GM19372 (cell line): ENCODE measurements around the gene TMEM60.
A peak's percentile ranks its signal among the peaks of the same experiment; 100 is the strongest.
"Not testable (repeated sequence)": the region's sequence is repeated elsewhere in the genome, so short reads cannot be mapped to it uniquely, and the experiment has no call there.

Experiments
- ATAC-seq: cut with Tn5 transposase; IDR thresholded peaks from one replicate; pipeline ENCODE4 v1.9.1; 2021; ENCODE audit warnings: mild to moderate bottlenecking, low read depth, moderate library complexity; ENCODE audit not compliant: unreplicated experiment

TMEM60 gene

GRCh38 chr7:77798394-77799077, at the start of gene TMEM60, which contains the start of gene PHTF2:
Gene TMEM60, minus strand, starts transcription at chr7:77798434. Its CDS starts 4,061 bp downstream, at chr7:77794373.
Gene PHTF2, plus strand, starts transcription at chr7:77798773.
- ATAC-seq: peak; percentile 83

GRCh38 chr7:77846317-77847092, 48.3 kb upstream of the TMEM60 start:
- no peak for ATAC-seq

- ATAC-seq: no peak
Observed at GRCh38 chr7:77843194-77843593, 45.0 kb upstream of the TMEM60 start.

DNA sequence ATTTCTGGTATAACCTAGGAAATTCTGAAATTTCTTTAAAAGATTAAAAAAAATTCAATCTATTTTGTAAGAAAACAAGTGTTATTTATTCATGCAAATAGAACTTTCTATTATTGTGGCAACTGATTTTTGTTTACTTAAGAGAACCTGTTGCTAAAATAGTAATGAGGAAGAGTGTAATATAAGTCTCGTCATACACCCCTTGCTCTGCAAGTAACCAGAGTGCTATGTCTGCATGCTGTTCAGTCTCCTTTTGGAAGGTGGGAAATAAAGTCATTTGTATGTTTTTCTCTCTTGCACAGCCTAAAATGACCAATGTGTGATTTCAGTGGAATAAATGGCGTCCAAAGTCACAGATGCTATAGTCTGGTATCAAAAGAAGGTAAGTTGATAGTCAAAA, 41.7 kb upstream of the TMEM60 start:
- no peak for ATAC-seq

DNA sequence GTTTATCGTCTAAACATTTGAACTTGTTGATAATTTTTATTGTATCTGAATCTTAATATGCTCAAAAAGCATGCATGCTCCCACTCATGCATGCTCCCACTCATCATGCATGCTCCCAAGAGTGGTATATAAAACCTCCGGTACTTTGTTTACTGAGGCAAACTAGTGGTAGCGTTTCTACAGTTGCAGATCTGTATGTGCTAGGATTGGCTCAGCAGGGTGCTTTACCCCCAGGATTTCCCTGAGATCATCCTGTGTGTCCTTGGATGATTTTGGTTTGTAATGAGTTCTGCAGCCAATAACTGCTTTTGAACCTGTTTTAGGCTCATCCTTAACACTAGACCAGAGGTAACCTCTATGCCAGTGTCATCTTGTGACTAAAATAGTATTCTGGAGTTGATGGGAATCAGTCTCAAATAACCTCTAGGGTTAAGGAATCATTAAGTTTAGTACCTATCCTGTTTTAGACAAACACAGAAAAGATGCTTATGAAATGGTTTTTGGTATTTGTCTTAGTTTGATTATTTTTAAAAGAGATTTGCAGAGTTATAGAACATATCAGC, 40.8 kb upstream of the TMEM60 start:
- ATAC-seq: no peak

GRCh38 chr7:77837966-77838365, 39.7 kb upstream of the TMEM60 start:
- no peak for ATAC-seq

GRCh38 chr7:77837275-77837674, 39.0 kb upstream of the TMEM60 start:
- no peak for ATAC-seq

- ATAC-seq: not testable (repeated sequence)
Observed at GRCh38 chr7:77836425-77836824, 38.2 kb upstream of the TMEM60 start.

GRCh38 chr7:77833136-77833535, 34.9 kb upstream of the TMEM60 start:
- ATAC-seq: no peak

- ATAC-seq: no peak
Observed at GRCh38 chr7:77831953-77832352, 33.7 kb upstream of the TMEM60 start.

GRCh38 chr7:77831481-77831880, 33.2 kb upstream of the TMEM60 start:
- no peak for ATAC-seq

DNA sequence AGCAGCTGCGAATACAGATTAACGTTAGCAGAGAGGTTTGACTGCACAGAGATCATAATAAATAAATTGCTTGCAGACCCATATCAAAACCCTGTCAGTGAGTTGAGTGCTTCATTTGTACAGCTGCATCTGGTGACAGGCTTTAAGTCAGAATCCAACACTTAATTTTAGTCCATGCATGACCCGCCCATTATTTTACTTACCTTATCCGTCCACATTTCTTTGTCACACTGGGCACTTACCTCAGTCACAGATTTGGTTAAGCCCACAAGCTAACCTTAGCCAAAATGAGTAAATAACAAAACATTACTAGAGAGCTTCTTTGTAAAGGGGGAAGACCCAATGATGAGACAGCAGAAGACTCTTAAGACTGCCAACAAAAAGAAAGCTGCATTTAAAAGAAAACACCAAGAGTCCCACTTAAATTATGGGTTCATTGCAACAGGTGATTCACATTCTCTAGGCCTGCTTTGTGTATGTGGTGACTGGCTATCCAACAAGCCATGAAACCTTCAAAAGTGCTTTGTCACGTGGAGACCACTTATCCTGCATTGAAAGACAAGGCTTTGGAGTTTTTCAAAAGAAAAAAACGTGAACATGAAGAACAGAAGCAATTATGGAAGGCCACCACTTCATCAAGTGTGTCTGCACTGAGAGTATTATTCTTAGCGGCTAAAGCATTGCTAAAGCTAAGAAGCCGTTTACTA, 32.6 kb upstream of the TMEM60 start:
- ATAC-seq: no peak

- ATAC-seq: no peak
Observed at GRCh38 chr7:77827999-77828398, 29.8 kb upstream of the TMEM60 start.

DNA sequence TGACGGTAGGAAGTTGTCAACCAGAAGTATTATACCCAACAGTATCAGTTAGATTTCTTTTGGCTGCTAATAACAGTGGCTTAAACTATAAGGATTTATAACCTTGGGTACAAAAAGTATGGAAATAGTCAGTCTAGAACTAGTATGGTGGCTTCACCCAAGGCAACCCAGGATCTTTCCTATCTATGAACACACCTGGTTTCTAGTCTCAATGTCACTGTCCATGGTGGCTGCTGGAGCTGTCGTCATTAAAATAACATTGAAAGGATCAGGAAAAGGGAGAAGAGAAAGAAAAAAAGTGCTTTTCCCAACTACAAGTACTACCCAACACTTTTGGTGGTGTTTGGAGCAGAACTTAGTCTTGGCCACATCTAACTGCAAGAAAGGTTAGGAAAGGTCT, 28.1 kb upstream of the TMEM60 start:
- ATAC-seq: no peak

DNA sequence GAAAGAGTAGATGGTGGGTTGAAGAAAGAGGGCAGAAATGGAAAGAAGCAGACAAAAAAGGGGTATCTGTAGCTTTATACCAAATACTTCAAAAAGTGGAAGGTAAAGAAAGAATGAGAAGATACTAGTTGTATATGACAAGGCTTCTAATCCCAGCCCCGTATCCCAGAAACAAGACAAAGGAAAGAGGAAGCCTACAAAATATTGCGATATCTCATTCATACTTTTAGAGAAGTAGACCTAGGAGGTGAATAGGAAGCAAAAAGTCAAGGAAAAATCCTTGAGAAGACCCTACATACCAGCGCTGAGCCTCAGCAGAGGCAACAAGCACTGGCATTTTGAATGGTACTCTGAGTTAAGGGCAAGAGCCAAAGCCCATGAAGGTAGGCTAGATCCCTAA, 26.9 kb upstream of the TMEM60 start:
- no peak for ATAC-seq

DNA sequence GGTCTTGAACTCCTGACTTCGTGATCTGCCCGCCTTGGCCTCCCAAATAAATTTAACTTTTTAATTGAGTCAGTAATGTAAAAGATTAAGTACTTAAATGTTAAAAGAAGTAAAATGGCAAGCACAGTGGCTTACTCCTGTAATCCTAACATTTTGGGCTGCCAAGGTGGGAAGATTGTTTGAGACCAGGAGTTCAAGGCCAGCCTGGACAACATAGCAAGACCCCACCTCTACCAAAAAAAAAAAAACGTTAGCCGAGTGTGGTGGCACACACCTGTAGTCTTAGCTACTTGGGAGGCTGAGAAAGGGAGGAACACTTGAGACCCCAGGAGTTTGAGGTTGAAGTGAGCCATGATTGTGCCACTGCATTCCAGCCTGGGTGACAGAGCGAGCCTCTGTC, 26.4 kb upstream of the TMEM60 start:
- no peak for ATAC-seq

DNA sequence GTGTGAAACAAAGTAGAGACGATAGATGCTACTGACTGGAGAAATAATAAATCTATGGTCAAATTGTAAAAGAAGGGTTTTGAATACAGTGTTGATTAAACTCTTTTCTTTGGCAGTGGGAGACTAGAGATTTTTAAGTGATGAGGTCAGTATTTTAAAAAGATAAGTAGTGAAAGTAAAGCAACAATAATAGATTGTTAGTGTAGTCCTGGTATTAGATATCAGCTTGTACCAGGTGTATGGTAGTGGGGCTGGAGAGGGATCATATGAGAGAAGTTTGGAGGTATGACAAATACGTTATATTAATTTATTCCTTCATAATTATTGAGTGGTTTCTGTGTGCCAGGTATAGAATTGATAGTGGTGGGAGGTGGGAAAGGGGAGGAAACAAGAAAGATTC, 25.6 kb upstream of the TMEM60 start:
- ATAC-seq: no peak

- no peak for ATAC-seq
Observed at GRCh38 chr7:77822269-77822668, 24.0 kb upstream of the TMEM60 start.

- ATAC-seq: no peak
Observed at GRCh38 chr7:77820967-77821366, 22.7 kb upstream of the TMEM60 start.

- ATAC-seq: no peak
Observed at GRCh38 chr7:77819021-77819420, 20.8 kb upstream of the TMEM60 start.

DNA sequence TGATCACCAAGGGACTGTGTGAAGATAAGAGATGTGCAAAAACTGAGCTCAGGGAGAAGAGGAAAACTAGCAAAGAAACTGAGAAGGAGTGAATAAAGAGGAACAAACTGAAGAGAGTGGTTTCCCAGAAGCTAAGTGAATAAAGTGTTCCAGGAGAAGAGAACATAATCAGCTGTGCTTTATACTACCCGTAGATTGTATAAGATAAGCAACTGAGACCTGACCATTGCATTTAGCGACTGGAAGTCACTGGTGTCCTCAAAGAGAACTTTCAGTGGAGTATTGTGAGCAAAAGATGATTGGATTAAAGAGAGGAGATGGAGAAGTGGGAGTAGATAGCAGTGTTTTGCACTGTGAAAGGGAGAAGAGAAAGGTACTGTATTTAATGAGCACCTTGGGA, 14.9 kb upstream of the TMEM60 start:
- ATAC-seq: no peak
